ENCODE results near the gene UVRAG. TPM values are rescaled to one million over a fixed set of nuclear protein-coding genes. Genes with fewer than 3 reads are reported as not detected.

The UVRAG gene
- total RNA-seq, 2 experiments from 2014 or later, result 16.5 to 19.5 TPM

DNA sequence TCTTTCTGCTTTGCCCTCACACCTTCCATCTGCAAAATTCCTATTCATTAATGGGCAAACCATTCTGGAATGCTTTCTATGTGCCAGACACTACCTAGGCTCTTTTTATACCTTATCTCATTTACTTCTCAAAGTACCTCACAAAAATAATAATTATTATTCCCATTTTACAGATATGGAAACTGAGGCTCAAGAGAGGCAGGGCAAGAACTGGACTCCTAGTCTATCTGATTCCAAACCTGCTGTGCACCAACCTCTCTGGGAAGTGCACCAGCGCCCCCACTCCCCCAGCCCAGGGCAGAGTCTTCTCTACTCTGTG lies 47.3 kb upstream of the UVRAG start:
- H3K27ac Mint-ChIP-seq, result no peak overlapping the region

DNA sequence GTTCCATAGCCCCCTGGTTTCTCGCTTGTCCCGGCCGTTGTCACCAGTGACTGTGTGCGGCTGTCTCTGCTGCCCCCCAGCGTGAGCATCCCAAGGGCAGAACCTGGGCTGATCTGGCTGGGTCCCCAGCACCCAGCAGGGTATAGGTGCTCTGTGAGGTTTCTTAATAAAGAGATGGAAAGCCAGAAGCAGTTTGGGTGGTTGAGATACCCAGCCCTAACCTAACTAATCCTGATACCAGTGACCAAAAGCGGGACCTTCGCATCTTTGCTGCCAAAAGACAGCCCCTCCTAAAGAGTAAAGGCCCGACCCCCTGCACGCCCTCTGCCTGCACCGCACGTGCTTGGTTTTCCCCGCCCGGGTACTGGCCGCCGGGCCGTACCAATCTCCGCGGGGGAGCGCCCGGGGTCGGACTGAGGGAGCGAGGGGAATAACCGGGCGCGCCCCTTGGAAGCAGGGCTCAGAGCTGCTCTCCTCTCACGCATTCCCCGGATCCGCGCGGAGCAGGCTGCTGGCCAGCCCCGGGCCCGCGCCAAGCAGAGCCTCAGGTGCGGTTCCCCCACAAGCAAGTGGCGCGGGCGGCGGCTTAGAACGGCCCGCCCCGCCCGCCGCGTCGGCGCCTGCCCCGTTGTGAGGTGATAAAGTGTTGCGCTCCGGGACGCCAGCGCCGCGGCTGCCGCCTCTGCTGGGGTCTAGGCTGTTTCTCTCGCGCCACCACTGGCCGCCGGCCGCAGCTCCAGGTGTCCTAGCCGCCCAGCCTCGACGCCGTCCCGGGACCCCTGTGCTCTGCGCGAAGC lies 46.7 kb upstream of the UVRAG start, which contains the start of gene DGAT2:
TSS of gene DGAT2 (plus strand) at position 667 of the 797 bp plus-strand sequence. CDS start 214 bp downstream, outside the sequence.
- Histone ChIP-seq H3K27me3 (ENCODE audit: control insufficient read depth in 1 of 2, insufficient read depth in 2 of 2, low read length in 2 of 2) (peaks cover 13 to 15% of the 10 kb centered on the region in 2 experiments), H3K36me3 (ENCODE audit: insufficient read depth, low read length) (no peaks in the 10 kb centered on the region), H3K27ac (ENCODE audit: low read depth in 1 of 2, low read length in 2 of 2) (no peak within 1 kb of the TSS), H3K4me3 (ENCODE audit: low read length) (peak within 1 kb of the TSS; percentile 55), H3K4me1 (ENCODE audit: insufficient read depth, low read length) (peaks cover 31% of the 10 kb centered on the region), H3K9me3 (ENCODE audit: control insufficient read depth in 1 of 2, insufficient read depth in 1 of 2, low read length in 2 of 2) (no peaks in the 10 kb centered on the region)
- peak; percentile 92 for ATAC-seq (ENCODE audit: poor library complexity)
- TF ChIP-seq, protein P1, sequence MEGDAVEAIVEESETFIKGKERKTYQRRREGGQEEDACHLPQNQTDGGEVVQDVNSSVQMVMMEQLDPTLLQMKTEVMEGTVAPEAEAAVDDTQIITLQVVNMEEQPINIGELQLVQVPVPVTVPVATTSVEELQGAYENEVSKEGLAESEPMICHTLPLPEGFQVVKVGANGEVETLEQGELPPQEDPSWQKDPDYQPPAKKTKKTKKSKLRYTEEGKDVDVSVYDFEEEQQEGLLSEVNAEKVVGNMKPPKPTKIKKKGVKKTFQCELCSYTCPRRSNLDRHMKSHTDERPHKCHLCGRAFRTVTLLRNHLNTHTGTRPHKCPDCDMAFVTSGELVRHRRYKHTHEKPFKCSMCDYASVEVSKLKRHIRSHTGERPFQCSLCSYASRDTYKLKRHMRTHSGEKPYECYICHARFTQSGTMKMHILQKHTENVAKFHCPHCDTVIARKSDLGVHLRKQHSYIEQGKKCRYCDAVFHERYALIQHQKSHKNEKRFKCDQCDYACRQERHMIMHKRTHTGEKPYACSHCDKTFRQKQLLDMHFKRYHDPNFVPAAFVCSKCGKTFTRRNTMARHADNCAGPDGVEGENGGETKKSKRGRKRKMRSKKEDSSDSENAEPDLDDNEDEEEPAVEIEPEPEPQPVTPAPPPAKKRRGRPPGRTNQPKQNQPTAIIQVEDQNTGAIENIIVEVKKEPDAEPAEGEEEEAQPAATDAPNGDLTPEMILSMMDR (IDR thresholded peaks at IDR 0.05), result no peak
- intact Hi-C loops (cut with DNase I, micrococcal nuclease), result no loop called here
- peak within 1 kb of the TSS; percentile 84 for H3K4me3 Mint-ChIP-seq
- ChIA-PET POLR2A (no interaction called here), CTCF (no interaction called here)
- H3K4me1 Mint-ChIP-seq (ENCODE audit: low read depth), result peaks cover 20% of the 10 kb centered on the region
- peaks cover 33% of the 10 kb centered on the region for H3K27me3 Mint-ChIP-seq
- H3K9me3 Mint-ChIP-seq, result no peaks in the 10 kb centered on the region
- peak; percentile 39 to 84 (median 64) for DNase-seq
- H3K27ac Mint-ChIP-seq, result no peak within 1 kb of the TSS
- no peaks in the 10 kb centered on the region for H3K36me3 Mint-ChIP-seq (ENCODE audit: low read depth)

More for the DNA sequence above, 47.3 kb upstream of the UVRAG start:
- POLR2A ChIA-PET, result no interaction called here
- Histone ChIP-seq H3K9me3 (ENCODE audit: control insufficient read depth in 1 of 2, insufficient read depth in 1 of 2, low read length in 2 of 2) (no peaks in the 10 kb centered on the region), H3K4me1 (ENCODE audit: insufficient read depth, low read length) (peaks cover 27% of the 10 kb centered on the region), H3K4me3 (ENCODE audit: low read length) (peak overlapping the region; percentile 55), H3K27ac (ENCODE audit: low read depth in 1 of 2, low read length in 2 of 2) (no peak overlapping the region), H3K27me3 (ENCODE audit: control insufficient read depth in 1 of 2, insufficient read depth in 2 of 2, low read length in 2 of 2) (peaks cover 13 to 15% of the 10 kb centered on the region in 2 experiments), H3K36me3 (ENCODE audit: insufficient read depth, low read length) (no peaks in the 10 kb centered on the region)
- Mint-ChIP-seq H3K27me3 (peaks cover 33% of the 10 kb centered on the region), H3K4me1 (ENCODE audit: low read depth) (peaks cover 20% of the 10 kb centered on the region), H3K4me3 (peak overlapping the region; percentile 84), H3K9me3 (no peaks in the 10 kb centered on the region), H3K36me3 (ENCODE audit: low read depth) (no peaks in the 10 kb centered on the region)
- TF ChIP-seq, protein P1 (IDR thresholded peaks at IDR 0.05), result no peak
- DNase-seq (no peak), ATAC-seq (ENCODE audit: poor library complexity) (no peak)
- CTCF ChIA-PET, result no interaction called here
- intact Hi-C loops (cut with DNase I, micrococcal nuclease), result no loop called here

DNA sequence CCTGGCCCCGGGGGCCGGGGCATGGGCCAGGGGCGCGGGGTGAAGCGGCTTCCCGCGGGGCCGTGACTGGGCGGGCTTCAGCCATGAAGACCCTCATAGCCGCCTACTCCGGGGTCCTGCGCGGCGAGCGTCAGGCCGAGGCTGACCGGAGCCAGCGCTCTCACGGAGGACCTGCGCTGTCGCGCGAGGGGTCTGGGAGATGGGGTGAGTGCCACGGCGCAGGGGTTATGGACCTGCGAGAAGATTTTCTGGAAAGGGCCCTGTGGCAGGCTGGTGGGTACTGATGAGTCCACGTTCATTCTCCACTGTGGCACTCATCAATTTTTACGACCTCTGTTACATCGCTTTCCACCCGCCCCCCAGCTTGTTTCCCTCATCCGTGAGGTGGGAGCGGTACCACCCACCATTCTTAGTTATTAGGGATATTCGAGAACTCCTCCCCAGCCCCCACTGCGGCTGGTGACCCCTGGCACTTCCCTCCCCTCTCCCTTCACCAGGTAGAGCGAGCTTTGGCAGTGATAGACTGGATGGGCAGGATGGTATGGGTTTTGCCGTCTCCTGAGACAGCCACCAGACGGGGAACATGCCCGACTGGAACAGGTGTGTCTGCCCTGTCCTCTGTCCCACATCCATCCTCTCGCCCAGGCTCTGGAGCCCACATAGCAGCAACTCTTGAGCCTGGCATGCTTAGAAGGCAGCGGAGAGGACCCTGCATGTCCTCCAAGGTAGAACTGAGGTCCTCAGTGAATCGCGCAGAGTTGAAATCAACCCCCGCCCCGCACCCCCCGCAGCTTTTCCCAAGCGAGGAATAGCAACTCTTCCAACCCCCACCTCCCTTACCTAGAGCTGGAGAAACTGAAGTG lies 45.9 kb upstream of the UVRAG start:
- ChIA-PET POLR2A (no interaction called here), CTCF (no interaction called here)
- H3K36me3 Mint-ChIP-seq (ENCODE audit: low read depth), result no peaks in the 10 kb centered on the region
- H3K9me3 ChIP-seq (ENCODE audit: control insufficient read depth in 1 of 2, insufficient read depth in 1 of 2, low read length in 2 of 2), result no peaks in the 10 kb centered on the region
- ATAC-seq (ENCODE audit: poor library complexity) (no peak), DNase-seq (peak in 1 of 14 experiments; percentile 11)
- no peaks in the 10 kb centered on the region for H3K36me3 ChIP-seq (ENCODE audit: insufficient read depth, low read length)
- peak overlapping the region; percentile 76 for H3K4me3 Mint-ChIP-seq
- H3K27ac Mint-ChIP-seq, result no peak overlapping the region
- H3K9me3 Mint-ChIP-seq, result no peaks in the 10 kb centered on the region
- H3K27me3 Mint-ChIP-seq, result peaks cover 33% of the 10 kb centered on the region
- H3K4me1 Mint-ChIP-seq (ENCODE audit: low read depth), result peaks cover 20% of the 10 kb centered on the region
- TF ChIP-seq, protein P1 (IDR thresholded peaks at IDR 0.05), result no peak
- H3K4me1 ChIP-seq (ENCODE audit: insufficient read depth, low read length), result peaks cover 33% of the 10 kb centered on the region
- no peak overlapping the region for H3K27ac ChIP-seq (ENCODE audit: low read depth in 1 of 2, low read length in 2 of 2)
- intact Hi-C loops (cut with DNase I, micrococcal nuclease), result no loop called here
- H3K27me3 ChIP-seq (ENCODE audit: control insufficient read depth in 1 of 2, insufficient read depth in 2 of 2, low read length in 2 of 2), result peaks cover 13 to 15% of the 10 kb centered on the region in 2 experiments
- H3K4me3 ChIP-seq (ENCODE audit: low read length), result peak overlapping the region; percentile 55

All from CD4-positive, alpha-beta T cell (primary cell).